Measurements from ENCODE around the gene AGFG2.
"Not testable (repeated sequence)": the region's sequence is repeated elsewhere in the genome, so short reads cannot be mapped to it uniquely, and the experiment has no call there.

GRCh38 chr7:100535982-100536381, 3.0 kb upstream of the AGFG2 start:
- not testable (repeated sequence) for TF ChIP-seq TOX (CRISPR knock-in tag; IDR thresholded peaks at IDR 0.05; ENCODE audit: borderline replicate concordance)
- TF ChIP-seq, protein P1, sequence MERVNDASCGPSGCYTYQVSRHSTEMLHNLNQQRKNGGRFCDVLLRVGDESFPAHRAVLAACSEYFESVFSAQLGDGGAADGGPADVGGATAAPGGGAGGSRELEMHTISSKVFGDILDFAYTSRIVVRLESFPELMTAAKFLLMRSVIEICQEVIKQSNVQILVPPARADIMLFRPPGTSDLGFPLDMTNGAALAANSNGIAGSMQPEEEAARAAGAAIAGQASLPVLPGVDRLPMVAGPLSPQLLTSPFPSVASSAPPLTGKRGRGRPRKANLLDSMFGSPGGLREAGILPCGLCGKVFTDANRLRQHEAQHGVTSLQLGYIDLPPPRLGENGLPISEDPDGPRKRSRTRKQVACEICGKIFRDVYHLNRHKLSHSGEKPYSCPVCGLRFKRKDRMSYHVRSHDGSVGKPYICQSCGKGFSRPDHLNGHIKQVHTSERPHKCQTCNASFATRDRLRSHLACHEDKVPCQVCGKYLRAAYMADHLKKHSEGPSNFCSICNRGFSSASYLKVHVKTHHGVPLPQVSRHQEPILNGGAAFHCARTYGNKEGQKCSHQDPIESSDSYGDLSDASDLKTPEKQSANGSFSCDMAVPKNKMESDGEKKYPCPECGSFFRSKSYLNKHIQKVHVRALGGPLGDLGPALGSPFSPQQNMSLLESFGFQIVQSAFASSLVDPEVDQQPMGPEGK (CRISPR knock-in tag; IDR thresholded peaks at IDR 0.05; ENCODE audit: borderline replicate concordance): not testable (repeated sequence)

All from SK-N-SH treated with all-trans-retinoic acid at 6 μM for 48 hours (cell line).